C1 segment of cervical spinal cord (tissue), 14 donors: ENCODE measurements around the gene IL17RE.
"Not testable (repeated sequence)": the region's sequence is repeated elsewhere in the genome, so short reads cannot be mapped to it uniquely, and the experiment has no call there.

Experiments
- DNase-seq, 14 donors: peaks; one replicate each; lab custom pipeline; 2025; lab: John Stamatoyannopoulos, UW

The IL17RE gene, protein sequence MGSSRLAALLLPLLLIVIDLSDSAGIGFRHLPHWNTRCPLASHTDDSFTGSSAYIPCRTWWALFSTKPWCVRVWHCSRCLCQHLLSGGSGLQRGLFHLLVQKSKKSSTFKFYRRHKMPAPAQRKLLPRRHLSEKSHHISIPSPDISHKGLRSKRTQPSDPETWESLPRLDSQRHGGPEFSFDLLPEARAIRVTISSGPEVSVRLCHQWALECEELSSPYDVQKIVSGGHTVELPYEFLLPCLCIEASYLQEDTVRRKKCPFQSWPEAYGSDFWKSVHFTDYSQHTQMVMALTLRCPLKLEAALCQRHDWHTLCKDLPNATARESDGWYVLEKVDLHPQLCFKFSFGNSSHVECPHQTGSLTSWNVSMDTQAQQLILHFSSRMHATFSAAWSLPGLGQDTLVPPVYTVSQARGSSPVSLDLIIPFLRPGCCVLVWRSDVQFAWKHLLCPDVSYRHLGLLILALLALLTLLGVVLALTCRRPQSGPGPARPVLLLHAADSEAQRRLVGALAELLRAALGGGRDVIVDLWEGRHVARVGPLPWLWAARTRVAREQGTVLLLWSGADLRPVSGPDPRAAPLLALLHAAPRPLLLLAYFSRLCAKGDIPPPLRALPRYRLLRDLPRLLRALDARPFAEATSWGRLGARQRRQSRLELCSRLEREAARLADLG

DNA sequence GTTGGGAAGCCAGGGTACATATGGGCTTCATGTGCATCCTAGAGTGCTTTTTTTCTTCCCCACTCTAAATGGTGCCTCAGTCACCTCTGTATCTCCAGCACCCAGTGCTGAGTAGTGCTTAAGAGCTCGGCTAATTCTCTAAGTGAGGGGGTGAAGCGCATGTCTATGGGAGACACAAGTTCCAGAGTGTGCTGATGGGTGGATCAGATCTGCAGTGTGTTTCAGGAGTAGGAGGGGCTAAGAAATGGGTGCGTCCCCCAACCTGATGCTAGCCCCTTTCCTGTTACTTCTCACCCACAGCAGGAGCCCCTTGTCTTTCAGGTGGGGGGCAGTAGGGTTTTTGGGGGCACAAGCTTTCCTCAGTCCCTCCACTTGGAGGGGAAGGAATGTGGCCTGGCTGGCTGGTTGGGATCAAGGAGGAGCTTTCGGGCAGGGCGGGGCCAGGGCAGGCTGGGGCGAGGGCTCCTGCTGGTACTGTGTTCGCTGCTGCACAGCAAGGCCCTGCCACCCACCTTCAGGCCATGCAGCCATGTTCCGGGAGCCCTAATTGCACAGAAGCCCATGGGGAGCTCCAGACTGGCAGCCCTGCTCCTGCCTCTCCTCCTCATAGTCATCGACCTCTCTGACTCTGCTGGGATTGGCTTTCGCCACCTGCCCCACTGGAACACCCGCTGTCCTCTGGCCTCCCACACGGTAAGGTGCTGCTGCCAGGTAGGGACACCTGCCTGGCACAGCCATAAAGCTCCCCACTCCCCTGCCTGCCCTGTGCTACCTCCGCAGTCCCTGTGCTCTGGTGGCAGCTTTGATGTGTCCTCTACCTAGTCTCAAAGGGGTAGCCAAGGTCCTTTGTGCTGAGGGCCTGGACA, at the start of gene IL17RE:
IL17RE (plus strand) TSS at position 477 of the 866 bp plus-strand sequence; CDS start at position 562, 85 bp downstream.
- peak in 1 of 14 donors; percentile 58 for DNase-seq

DNA sequence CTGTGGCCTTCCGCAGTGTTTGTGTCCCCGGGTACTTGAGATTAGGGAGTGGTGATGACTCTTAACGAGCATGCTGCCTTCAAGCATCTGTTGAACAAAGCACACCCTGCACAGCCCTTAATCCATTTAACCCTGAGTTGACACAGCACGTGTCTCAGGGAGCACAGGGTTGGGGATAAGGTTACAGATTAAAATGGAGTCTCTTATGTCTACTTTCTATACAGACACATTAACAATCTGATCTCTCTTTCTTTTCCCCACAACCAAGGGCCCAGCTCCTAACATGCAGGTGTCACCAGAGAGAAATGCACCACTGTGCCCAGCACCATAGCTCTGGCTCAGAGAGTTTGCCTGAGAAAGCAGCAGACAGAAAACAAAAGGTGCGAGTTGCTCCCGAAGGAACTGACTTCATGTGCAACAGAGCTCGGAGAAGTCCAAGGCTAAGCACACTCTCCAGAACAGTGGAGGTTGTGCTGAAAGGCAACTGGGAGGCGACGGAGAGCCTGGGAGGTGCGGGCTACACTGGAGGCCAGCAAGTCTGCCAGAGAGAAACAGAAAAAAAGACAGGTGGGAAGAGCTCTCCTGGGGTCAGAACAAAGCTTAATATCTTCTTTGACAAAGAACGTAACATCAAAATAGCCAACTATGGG, 48.2 kb upstream of the IL17RE start:
- DNase-seq, result not testable (repeated sequence)

DNA sequence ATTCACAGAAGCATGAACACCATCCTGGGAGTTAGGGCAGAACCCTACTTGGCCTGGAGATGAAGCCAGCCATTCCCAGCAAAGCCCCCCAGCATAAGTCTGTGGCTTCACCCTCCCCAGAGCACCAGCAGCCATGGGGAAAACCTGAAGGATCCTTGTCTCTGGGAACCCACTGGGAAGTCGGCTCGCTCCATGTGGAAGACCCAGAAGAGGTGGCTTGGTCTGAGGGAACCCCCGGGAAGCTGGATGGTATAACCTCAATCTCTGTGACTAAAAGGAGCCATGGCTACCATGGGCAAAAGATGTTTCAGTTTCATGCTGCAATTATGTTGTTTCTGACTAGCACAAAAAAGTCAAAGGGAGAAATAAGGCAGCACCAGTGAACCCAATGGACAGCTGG, 47.1 kb upstream of the IL17RE start:
- no peak for DNase-seq

DNA sequence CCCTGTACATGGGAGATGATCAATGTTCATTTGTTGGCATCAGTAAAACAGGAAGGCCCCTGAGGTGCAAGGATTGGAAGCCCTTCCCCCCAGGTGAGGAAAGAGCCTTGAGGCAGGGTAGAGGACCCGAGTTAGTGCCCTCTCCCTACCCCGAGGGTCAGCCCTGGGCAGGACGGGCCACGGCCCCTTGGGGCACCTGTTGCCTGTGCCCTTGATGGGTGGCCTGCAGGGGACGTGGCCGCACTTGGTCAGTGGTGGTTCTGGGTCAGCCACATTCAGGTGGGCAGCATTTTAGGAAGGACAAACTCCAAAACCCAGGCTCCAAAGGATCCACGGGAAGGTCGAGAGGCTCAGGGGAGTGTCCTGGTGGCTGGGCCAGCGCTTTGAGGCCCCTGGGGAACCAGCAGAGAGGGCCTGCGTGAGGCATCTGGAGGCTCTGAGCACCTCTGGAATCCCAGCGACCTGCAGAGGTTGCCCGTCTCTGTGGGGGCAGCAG, 43.1 kb upstream of the IL17RE start:
- DNase-seq, result no peak

DNA sequence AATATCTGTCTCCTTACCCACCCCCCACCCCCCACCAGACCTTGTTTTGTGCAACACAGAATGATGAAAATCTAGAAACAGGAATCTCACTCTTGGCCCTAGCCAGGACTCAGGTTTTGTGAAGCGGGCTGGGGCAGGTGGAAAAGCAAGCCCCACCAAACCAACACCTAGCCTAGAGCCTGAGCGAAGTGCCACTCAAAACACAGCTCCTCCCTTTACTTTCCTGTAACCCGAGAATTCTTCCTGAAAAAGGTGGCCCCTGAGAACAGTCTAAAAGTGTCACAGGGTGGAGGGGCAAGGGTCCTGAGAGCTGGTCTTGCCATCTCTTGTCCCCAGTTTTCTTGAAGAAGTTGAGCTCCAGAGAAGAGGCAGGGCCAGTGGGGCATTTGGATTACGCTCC, 41.4 kb upstream of the IL17RE start:
- no peak for DNase-seq

DNA sequence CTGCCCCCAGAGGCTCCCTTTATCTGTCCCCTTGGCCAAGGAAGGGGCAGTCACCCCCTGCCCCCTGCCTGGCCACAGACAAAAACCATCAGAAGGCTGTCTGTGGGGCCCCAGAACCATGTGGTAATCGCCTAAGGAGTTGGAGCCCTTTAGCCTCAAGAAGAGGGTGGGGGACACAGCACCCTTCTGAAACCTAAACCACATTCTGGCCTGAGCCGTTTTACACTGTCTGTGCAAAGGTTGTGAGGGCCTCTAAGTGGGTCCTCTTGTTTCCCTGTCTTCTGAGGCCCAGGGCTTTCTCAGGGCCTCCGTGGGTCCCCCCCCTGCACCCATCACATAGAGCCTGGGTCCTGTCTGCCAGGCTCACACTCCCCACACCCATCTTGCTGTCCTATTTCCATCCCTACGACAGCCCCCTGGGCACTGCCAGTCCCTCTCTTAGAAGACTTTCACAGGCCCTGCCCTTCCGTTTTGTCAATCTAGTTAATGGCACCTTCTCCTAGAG, 41.0 kb upstream of the IL17RE start:
- no peak for DNase-seq

DNA sequence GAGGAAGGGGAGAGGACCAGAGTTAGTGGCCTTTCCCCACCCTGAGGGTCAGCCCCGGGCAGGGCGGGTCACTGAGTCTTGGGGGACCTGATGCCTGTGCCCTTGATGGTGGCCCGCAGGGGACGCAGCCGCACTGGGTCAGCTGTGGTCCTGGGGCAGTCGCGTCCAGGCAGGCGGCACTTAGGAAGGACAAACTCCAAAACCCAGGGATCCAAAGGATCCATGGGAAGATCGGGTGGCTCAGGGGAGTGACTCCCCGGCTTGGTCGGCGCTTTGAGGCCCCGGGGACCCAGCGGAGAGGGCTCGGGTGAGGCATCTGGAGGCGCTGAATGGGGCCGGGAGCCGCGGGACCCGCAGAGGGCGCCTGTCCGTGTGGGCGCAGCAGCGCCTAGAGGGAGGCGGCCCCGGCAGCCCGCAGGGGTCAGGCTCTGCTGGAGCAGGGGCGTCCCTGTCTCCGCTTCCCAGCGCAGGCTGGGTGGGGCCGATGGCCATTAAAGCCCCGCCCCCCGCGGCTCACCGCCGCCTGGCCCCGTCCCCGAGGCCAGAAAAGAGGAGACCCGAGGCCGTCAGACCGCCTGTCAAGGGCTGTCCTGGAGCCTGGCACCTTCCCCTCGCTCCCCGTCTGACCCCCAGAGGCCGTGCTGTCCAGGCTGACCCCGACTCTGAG, 40.1 kb upstream of the IL17RE start:
- no peak for DNase-seq

DNA sequence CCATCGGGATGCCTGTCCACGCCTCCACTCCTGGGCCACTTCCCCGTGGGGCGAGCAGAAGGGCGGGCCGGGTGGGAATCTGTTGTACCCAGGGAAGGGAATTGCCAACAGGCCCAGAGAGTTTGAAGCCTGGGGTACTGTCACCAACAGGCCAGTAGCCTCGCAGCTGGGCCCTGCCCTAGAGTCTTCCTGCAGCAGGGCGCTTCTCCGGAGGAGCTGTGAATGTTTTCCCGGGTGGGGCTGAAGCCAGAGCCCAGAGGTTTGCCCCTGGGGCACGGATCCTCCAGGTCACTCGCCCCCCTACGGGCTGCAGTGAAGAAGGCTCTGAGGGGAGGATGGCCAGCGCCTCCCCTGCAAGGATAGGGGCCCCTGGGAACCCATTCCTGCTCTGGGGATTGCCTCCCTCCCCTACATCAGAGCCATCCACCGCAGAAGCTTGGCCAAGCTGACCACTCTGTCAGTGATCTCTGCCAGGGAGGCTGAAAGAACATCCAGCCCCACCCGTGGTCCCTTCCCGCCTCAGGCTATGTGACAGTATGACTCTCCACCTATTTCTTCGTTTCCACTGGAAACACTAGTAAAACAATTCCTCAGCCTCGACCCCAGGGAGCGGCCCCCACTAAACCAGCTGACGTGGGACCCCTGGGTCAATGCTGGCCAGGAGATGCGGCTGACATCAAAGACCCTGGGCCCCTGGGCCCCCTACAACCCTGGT, 39.4 kb upstream of the IL17RE start:
- DNase-seq, result no peak

DNA sequence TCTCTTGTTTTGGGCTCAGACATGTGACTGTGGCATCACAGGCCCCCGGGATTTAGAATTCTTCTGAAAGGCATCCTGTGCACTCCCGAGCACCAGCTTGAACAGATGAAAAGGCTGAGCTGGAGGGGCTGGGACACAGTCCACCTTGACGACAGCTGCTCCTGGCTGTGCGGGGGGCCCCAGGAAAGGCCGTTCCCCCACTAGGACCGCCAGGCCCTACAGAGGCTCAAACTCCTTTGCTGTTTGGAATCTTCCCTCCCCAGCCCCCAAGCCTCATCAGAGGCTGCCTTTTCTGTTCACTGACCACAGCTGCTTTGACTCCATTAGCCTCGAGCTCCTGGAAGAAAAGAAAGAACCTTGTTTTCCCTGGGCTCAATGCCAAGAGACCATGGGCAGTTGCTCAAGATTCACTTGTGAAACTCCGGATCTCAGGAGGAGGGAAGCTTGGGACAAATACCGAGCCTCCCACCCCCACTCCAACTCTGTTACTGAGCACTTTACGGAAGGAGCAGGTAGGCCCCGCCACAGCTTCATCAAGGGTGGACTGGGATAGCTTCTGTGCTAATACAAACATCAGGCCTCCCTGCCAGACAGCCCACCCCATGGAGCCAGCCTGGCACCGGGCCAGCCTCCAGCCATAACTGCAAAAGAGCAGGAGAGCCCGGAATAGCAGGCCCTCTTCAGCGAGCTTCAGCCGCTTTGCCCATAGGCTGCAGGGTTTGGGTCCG, 38.3 kb upstream of the IL17RE start:
- peak in 10 of 14 donors; percentile 33 to 76 (median 52) for DNase-seq

DNA sequence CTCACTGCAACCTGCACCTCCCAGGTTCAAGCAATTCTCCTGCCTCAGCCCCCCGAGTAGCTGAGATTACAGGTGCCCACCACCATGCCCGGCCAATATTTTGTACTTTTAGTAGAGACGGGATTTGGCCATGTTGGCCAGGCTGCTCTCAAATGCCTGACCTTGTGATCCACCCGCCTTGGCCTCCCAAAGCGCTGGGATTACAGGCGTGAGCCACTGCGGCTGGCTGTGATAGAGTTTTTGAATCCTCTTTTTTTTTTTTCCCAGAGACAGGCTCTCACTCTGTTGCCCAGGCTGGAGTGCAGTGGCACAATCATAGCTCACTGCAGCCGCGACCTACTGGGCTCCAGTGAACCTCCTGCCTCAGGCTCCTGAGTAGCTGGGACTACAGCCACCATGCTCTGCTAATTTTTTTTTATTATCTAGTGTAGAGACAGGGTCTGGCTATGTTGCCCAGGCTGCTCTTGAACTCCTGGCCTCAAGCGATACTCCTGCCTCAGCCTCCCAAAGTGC, 37.5 kb upstream of the IL17RE start:
- not testable (repeated sequence) for DNase-seq

DNA sequence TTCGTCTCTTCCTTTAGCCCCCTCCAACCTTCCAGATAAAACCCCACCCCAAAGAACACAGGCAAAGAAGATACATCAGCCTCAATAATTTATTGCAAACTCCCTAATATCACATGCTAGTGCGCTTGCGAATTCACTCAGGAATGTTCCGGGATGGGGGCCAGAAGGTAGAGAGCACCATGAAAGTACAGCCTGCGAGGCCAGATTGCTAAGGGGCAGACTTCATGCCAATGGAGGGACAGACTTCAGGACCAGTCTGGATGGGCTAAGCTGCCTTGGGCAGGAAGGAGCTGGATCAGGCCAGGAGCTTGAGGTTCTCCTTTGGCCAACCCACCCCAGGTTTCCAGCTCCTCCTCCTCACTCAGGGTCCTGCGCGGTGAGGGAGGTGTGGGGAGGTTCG, 36.0 kb upstream of the IL17RE start:
- DNase-seq, result no peak

DNA sequence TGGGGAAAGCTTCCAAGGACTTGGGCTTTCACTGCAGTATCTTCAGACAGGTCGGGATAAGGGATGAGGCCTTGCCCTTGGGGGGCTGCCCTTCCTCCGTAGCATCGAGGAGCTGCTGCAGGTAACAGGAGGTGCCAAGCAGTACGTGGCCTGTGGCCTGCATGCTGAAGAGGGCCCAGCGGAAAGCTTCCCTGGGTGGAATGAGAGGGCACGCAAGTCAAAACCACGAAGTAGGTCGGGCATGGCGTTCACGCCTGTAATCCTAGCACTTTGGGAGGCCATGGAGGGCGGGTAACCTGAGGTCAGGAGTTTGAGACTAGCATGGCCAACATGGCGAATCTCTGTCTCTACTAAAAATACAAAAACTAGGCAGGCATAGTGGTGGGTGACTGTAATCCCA, 35.5 kb upstream of the IL17RE start:
- no peak for DNase-seq

DNA sequence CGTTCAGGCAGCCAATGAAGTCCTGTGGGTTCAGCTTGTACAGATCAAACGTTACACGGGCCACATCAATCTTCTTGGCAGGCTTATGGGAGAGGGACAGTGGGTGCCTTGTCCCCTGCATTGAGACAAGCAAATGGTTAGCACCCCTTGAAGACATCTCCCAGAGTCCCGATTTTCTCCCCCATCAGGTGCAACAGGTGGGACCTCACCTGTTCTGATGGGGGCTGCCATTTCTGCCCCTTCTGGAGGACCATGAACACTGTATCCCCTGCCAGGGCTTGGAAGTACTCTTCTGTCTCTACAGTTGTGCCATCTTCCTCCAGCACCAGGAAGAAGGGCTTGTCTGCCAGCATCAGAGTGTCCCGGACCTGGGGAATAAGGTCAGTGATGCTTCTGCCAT, 32.7 kb upstream of the IL17RE start:
- DNase-seq, result no peak

DNA sequence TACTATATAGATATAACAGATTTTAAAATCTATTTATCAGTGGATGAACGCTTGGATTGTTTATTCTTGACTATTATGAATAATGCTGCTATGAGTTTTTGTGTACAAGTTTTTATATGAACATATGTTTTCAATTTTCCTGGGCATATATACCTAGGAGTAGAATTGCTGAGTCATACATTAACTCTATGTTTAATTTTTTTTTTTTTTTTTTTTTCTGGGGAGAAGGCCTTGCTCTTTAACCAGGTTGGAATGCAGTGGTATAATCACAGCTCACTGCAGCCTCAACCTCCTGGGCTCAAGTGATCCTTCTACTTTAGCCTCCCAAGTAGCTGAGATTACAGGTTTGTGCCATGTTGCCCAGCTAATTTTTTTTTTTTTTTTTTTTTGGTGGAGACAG, 31.7 kb upstream of the IL17RE start:
- DNase-seq, result no peak

DNA sequence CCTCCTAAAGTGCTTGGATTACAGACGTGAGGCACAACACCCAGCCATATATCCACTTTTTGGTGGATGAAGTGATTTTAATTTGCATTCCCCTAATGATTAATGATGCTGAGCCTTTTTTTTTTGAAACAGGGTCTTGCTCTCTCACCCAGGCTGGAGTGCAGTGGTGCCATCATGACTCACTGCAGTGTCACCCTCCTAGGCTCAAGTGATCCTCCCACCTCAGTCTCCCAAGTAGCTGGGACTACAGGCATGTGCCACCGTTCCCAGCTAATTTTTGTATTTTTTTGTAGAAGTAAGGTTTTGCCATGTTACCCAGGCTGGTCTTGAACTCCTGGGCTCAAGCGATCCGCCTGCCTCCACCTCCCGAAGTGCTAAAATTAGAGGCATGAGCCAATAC, 30.6 kb upstream of the IL17RE start:
- DNase-seq, result not testable (repeated sequence)

DNA sequence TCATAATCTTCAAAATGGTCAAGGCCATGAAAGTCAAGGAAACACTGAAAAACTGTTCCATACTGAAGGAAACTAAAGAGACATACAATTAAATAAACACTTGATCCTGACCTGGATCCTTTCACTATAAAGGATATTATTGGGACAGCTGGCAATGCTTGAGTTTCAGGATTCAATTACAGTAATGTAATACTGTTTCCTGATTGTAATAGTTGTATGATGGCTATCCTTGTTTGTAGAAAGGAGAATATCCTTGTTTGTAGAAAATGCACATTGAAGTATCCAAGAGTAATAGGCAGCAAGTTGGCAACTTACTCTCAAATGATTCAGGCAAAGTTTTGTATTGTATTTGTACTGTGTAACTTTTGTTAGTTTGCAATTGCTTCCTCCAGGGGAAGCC, 27.2 kb upstream of the IL17RE start:
- DNase-seq, result no peak

DNA sequence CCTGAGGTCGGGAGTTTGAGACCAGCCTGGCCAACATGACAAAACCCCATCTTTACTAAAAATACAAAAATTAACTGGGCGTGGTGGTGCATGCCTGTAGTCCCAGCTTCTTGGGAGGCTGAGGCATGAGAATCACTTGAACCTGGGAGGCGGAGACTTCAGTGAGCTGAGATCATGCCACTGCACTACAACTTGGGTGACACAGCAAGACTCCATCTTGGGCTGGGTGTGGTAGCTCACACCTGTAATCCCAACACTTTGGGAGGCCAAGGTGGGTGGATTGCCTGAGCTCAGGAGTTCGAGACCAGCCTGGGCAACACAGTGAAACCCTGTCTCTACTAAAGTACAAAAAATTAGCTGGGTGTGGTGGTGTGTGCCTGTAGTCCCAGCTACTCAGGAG, 26.4 kb upstream of the IL17RE start:
- not testable (repeated sequence) for DNase-seq

DNA sequence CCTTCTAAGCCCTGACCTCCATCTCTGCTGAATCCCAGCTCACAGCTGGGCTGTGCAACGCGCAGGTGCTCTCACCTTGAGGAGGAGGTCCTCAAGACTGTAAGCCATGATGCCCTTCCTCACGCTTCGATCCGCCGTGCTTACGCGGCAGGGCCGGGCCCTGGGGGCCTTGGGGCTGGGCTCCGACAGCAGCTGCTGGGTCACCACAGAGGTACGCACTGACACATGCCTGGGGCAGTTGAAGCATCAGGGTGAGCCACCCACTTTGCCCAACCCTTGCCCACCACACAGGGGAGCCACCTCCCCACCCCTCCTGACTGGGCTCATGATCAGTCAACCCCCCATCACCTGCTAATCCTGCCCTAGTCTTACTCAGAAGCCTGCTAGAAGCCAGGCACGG, 25.7 kb upstream of the IL17RE start:
- no peak for DNase-seq

DNA sequence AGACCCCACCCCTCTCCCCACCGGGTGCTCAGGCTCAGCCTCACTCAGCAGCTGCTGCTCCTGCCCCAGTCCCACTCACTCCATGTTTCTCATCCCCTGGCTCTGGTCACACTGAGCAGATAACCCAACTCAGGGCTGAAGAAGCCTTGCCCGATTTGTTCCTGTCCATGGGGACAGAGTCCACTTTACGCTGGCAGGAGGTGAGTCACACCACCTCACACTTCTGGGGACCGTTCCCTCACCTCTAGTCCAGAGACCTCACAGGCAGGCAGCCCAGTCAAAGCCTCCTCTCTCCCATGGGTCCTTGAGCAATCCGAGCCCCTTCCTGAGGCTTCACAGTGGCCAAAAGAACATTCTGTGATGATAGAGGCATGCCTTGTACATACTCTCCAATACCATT, 23.9 kb upstream of the IL17RE start:
- no peak for DNase-seq
